Endometrial microvascular endothelial cells (primary cell): ENCODE measurements around the gene C7. TPM values are rescaled to one million over a fixed set of nuclear protein-coding genes. Genes with fewer than 3 reads are reported as not detected.

Source experiments
- total RNA-seq: library from RNA; depleted of rRNA; stranded (reverse); fragments of >200 nt; gene quantifications from one replicate; pipeline ENCODE4 v1.2.3, GENCODE V29; 2015; ENCODE audit errors: inconsistent ontology term

The C7 gene
- total RNA-seq, 1 donor from 2014 or later = not detected

Other genes starting within 250 kb of the C7 start
- 126 TPM for gene PTGER4, start 229.6 kb upstream of the C7 start, total RNA-seq
- gene TTC33, start 153.5 kb upstream of the C7 start, total RNA-seq = 10.3 TPM
- 85.6 TPM for gene PRKAA1, start 111.1 kb upstream of the C7 start, total RNA-seq
- 27.2 TPM for gene RPL37, start 74.3 kb upstream of the C7 start, total RNA-seq
- 32.4 TPM for gene CARD6, start 68.1 kb upstream of the C7 start, total RNA-seq
- gene MROH2B, start 161.8 kb downstream of the C7 start, total RNA-seq = not detected